ENCODE data around the gene LBX2. TPM values are rescaled to one million over a fixed set of nuclear protein-coding genes. Genes with fewer than 3 reads are reported as not detected.

The LBX2 gene
- total and polyA plus RNA-seq, 9 of the 15 experiments (the other 6 are each of a cell fraction or from before 2014, with no cell fraction given), result 0.39 to 6.2 (median 1.8) TPM; not detected in 1

GRCh38 chr2:74482801-74483674 is 16.4 kb downstream of the LBX2 start, which contains the start of the genes CCDC142 and TTC31:
TSS of gene CCDC142 (minus strand) at chr2:74482998. CDS start at chr2:74482837, 161 bp downstream.
TSS of gene TTC31 (plus strand) at chr2:74483081. CDS start at chr2:74483096, 15 bp downstream.
- Histone ChIP-seq H3K4me1 (replicated peaks in 1 of 2; ENCODE audit: control insufficient read depth in 2 of 2, insufficient read depth in 2 of 2, low read length in 2 of 2) (peaks cover 8 to 23% of the 10 kb centered on the region in 2 experiments; a peak in 4 of 5 replicates), H3K9ac (ENCODE audit: insufficient read depth in 1 of 2, low read depth in 2 of 2, low read length in 2 of 2) (peak within 1 kb of the TSS; percentile 83 to 93), H3K27me3 (ENCODE audit: control insufficient read depth in 2 of 2, insufficient read depth in 2 of 2, low read length in 2 of 2) (no peaks in the 10 kb centered on the region), H3K4me2 (ENCODE audit: insufficient read depth, low read length) (peak within 1 kb of the TSS; percentile 99), H3K4me3 (peak within 1 kb of the TSS; percentile 86), H3K27ac (ENCODE audit: extremely low read depth, low read depth, low read length) (peak within 1 kb of the TSS; percentile 92), H3K79me2 (ENCODE audit: control insufficient read depth, insufficient read depth, low read length) (peaks cover 32% of the 10 kb centered on the region), H3K9me3 (replicated peaks; ENCODE audit: control insufficient read depth, insufficient read depth, low read depth, low read length) (no peaks in the 10 kb centered on the region), H2AFZ (ENCODE audit: low read depth, low read length) (peak within 1 kb of the TSS; percentile 100), H3K9me1 (ENCODE audit: control insufficient read depth, insufficient read depth, low read length) (no peaks in the 10 kb centered on the region), H3K36me3 (ENCODE audit: control insufficient read depth, insufficient read depth, low read length) (peaks cover 26% of the 10 kb centered on the region), H4K20me1 (replicated peaks; ENCODE audit: control insufficient read depth, insufficient read depth, low read length) (no peaks in the 10 kb centered on the region; the same call in 1 of the 2 replicates)
- TSS peak; percentile 94 for BruUV-seq (replicated peaks)
- FAIRE-seq (peak; percentile 95), DNase-seq (ENCODE audit: extremely low read depth in 1 of 4, low spot score in 3 of 4) (peak; percentile 90 to 96 (median 91)), ATAC-seq (peak; percentile 95)
- intact Hi-C loops (cut with micrococcal nuclease) (loop anchor here (1.0 to 2.0 kb wide), 5 partner anchors 20 to 104 kb away; partner anchors contain the start of genes AUP1, HTRA2 and INO80B), in situ Hi-C loops (cut with MboI) (no loop called here)
- POLR2A ChIA-PET, result interaction anchor here (0.6 to 3.9 kb wide), 13 partner anchors 11 to 107 kb away, joined by 3 to 28 read pairs (median 5); partner anchors contain the start of genes AUP1, HTRA2, INO80B and MOGS
- CTCF ChIA-PET (ENCODE audit: low intra/inter-chr PET ratio), result interaction anchor here (0.6 to 2.0 kb wide), 5 partner anchors 28 to 105 kb away, joined by 3 to 12 read pairs (median 4); partner anchors contain the start of gene INO80B
- under 1% methylated on average over 38 of the region's 50 CpGs for WGBS (ENCODE audit: insufficient coverage, low coverage, missing lambda C conversion rate)
- TF ChIP-seq HNRNPK (IDR thresholded peaks at IDR 0.05; ENCODE audit: low read depth, low read length, poor library complexity, severe bottlenecking), result no peak
- TF ChIP-seq, protein P1, sequence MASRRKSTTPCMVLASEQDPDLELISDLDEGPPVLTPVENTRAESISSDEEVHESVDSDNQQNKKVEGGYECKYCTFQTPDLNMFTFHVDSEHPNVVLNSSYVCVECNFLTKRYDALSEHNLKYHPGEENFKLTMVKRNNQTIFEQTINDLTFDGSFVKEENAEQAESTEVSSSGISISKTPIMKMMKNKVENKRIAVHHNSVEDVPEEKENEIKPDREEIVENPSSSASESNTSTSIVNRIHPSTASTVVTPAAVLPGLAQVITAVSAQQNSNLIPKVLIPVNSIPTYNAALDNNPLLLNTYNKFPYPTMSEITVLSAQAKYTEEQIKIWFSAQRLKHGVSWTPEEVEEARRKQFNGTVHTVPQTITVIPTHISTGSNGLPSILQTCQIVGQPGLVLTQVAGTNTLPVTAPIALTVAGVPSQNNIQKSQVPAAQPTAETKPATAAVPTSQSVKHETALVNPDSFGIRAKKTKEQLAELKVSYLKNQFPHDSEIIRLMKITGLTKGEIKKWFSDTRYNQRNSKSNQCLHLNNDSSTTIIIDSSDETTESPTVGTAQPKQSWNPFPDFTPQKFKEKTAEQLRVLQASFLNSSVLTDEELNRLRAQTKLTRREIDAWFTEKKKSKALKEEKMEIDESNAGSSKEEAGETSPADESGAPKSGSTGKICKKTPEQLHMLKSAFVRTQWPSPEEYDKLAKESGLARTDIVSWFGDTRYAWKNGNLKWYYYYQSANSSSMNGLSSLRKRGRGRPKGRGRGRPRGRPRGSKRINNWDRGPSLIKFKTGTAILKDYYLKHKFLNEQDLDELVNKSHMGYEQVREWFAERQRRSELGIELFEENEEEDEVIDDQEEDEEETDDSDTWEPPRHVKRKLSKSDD (conservative IDR thresholded peaks at IDR 0.05; ENCODE audit: low read length), result 0 out of 2 replicates have a peak, but pooled peaks have one; percentile 59
- peak; percentile 90 for TF ChIP-seq EP400 (IDR thresholded peaks at IDR 0.05)
- peak; percentile 98 for TF ChIP-seq GABPB1 (CRISPR knock-in tag; IDR thresholded peaks at IDR 0.05)
- TF ChIP-seq HLTF (IDR thresholded peaks at IDR 0.05), result no peak; the same call in 1 of the 2 replicates
- no peak for TF ChIP-seq RNF219 (CRISPR knock-in tag; IDR thresholded peaks at IDR 0.05)
- no peak for TF ChIP-seq ZNF77 (CRISPR knock-in tag; IDR thresholded peaks at IDR 0.05)
- peak; percentile 42; the same call in 1 of the 2 replicates for TF ChIP-seq CREB1 (IDR thresholded peaks at IDR 0.05)
- peak; percentile 64 for TF ChIP-seq CREB1 (CRISPR knock-in tag; IDR thresholded peaks at IDR 0.05)
- no peak for TF ChIP-seq ZNF354B (CRISPR knock-in tag; IDR thresholded peaks at IDR 0.05)
- no peak for TF ChIP-seq MEF2A (IDR thresholded peaks at IDR 0.05; ENCODE audit: control insufficient read depth, low read depth, low read length)
- TF ChIP-seq TAF7 (tag; IDR thresholded peaks at IDR 0.05), result peak; percentile 82

All from K562 (cell line).